ENCODE results near the gene PVR.
"Not testable (repeated sequence)": the region's sequence is repeated elsewhere in the genome, so short reads cannot be mapped to it uniquely, and the experiment has no call there.

The PVR gene

GRCh38 chr19:44673510-44673909 is 29.8 kb downstream of the PVR start:
- no peak for DNase-seq (ENCODE audit: low read depth in 2 of 2)

GRCh38 chr19:44675521-44675920 is 31.8 kb downstream of the PVR start:
- no peak for DNase-seq (ENCODE audit: low read depth in 2 of 2)

GRCh38 chr19:44677019-44677811 is 33.5 kb downstream of the PVR start:
- no peak for DNase-seq (ENCODE audit: low read depth in 2 of 2)

GRCh38 chr19:44680536-44680935 is 36.8 kb downstream of the PVR start:
- DNase-seq (ENCODE audit: low read depth in 2 of 2), result no peak

- DNase-seq (ENCODE audit: low read depth in 2 of 2), result no peak
Measured at GRCh38 chr19:44681992-44682790, 38.5 kb downstream of the PVR start.

GRCh38 chr19:44682807-44683206 is 39.1 kb downstream of the PVR start:
- DNase-seq (ENCODE audit: low read depth in 2 of 2), result no peak

- no peak for DNase-seq (ENCODE audit: low read depth in 2 of 2)
Measured at GRCh38 chr19:44683434-44684210, 39.9 kb downstream of the PVR start.

- DNase-seq (ENCODE audit: low read depth in 2 of 2), result not testable (repeated sequence)
Measured at GRCh38 chr19:44684396-44684795, 40.7 kb downstream of the PVR start.

GRCh38 chr19:44684892-44685863 is 41.5 kb downstream of the PVR start:
- no peak for DNase-seq (ENCODE audit: low read depth in 2 of 2)

GRCh38 chr19:44685877-44686276 is 42.2 kb downstream of the PVR start:
- DNase-seq (ENCODE audit: low read depth in 2 of 2), result no peak

- no peak for DNase-seq (ENCODE audit: low read depth in 2 of 2)
Measured at GRCh38 chr19:44686896-44687295, 43.2 kb downstream of the PVR start.

GRCh38 chr19:44687888-44688287 is 44.2 kb downstream of the PVR start:
- no peak for DNase-seq (ENCODE audit: low read depth in 2 of 2)

GRCh38 chr19:44689290-44690130 is 45.8 kb downstream of the PVR start:
- DNase-seq (ENCODE audit: low read depth in 2 of 2), result peak; percentile 41 to 53

- no peak for DNase-seq (ENCODE audit: low read depth in 2 of 2)
Measured at GRCh38 chr19:44690131-44690440, 46.4 kb downstream of the PVR start.

- no peak for DNase-seq (ENCODE audit: low read depth in 2 of 2)
Measured at GRCh38 chr19:44692379-44692721, 48.6 kb downstream of the PVR start.

- DNase-seq (ENCODE audit: low read depth in 2 of 2), result no peak
Measured at GRCh38 chr19:44694184-44694579, 50.5 kb downstream of the PVR start.

GRCh38 chr19:44696939-44697669 is 53.4 kb downstream of the PVR start:
- DNase-seq (ENCODE audit: low read depth in 2 of 2), result no peak

- no peak for DNase-seq (ENCODE audit: low read depth in 2 of 2)
Measured at GRCh38 chr19:44697670-44698034, 53.9 kb downstream of the PVR start.

- DNase-seq (ENCODE audit: low read depth in 2 of 2), result no peak
Measured at GRCh38 chr19:44698492-44699201, 54.9 kb downstream of the PVR start, which contains the start of gene CEACAM16. Gene CEACAM16 (plus strand): TSS chr19:44699151. CDS start chr19:44701457, 2,306 bp downstream.

Measured in stimulated activated CD8-positive, alpha-beta memory T cell treated with anti-CD3 and anti-CD28 coated beads, Interleukin-15, amount 100 ng/mL, for 48 hours (primary cell).